Smooth muscle cell (in vitro differentiated cells): ENCODE measurements around the gene HPSE2. TPM values are rescaled to one million over a fixed set of nuclear protein-coding genes. Genes with fewer than 3 reads are reported as not detected.
"Not testable (repeated sequence)": the region's sequence is repeated elsewhere in the genome, so short reads cannot be mapped to it uniquely, and the experiment has no call there.

Experiments
- DNase-seq: peaks from one replicate; lab custom pipeline; 2025; ENCODE audit not compliant: unreplicated experiment; lab: John Stamatoyannopoulos, UW
- H2AFZ ChIP-seq: fragments of 200-600 bp; sonication (generic); 2 replicates; pipeline ENCODE4 v1.6.0; 2016; ENCODE audit warnings: antibody characterized with exemption, low read depth, mild to moderate bottlenecking
- H3F3A ChIP-seq: fragments of 200-600 bp; sonication (generic); 2 replicates; pipeline ENCODE4 v1.6.0; 2017; ENCODE audit warnings: antibody characterized with exemption, low read depth
- H3K27ac ChIP-seq: fragments of 200-600 bp; sonication (generic); 2 replicates; pipeline ENCODE4 v1.5.1; 2016; ENCODE audit warnings: low read depth, mild to moderate bottlenecking
- H3K27me3 ChIP-seq: fragments of 200-600 bp; sonication (generic); 2 replicates; pipeline ENCODE4 v1.6.1; 2016; ENCODE audit warnings: low read depth, mild to moderate bottlenecking
- H3K36me3 ChIP-seq: fragments of 200-600 bp; sonication (generic); 2 replicates; pipeline ENCODE4 v1.5.1; 2016; ENCODE audit warnings: low read depth
- H3K4me1 ChIP-seq: fragments of 200-600 bp; sonication (generic); 2 replicates; pipeline ENCODE4 v1.5.1; 2016; ENCODE audit warnings: low read depth
- H3K4me2 ChIP-seq: fragments of 200-600 bp; sonication (generic); 2 replicates; pipeline ENCODE4 v1.6.0; 2016; ENCODE audit warnings: mild to moderate bottlenecking
- H3K4me3 ChIP-seq: fragments of 200-600 bp; sonication (generic); 2 replicates; pipeline ENCODE4 v1.5.1; 2016; ENCODE audit warnings: mild to moderate bottlenecking
- H3K79me2 ChIP-seq: fragments of 200-600 bp; sonication (generic); 2 replicates; pipeline ENCODE4 v1.6.0; 2016; ENCODE audit warnings: low read depth, mild to moderate bottlenecking
- H3K9ac ChIP-seq: fragments of 200-600 bp; sonication (generic); 2 replicates; pipeline ENCODE4 v1.6.0; 2016; ENCODE audit warnings: low read depth
- H3K9me3 ChIP-seq: fragments of 200-600 bp; sonication (generic); replicated peaks from 2 replicates; pipeline ENCODE4 v1.5.1; 2016; ENCODE audit warnings: low read depth
- H4K20me1 ChIP-seq: fragments of 200-600 bp; sonication (generic); 2 replicates; pipeline ENCODE4 v1.6.0; 2016; ENCODE audit warnings: low read depth
- WGBS: methylation state at CpG from one replicate; pipeline ENCODE4 v1.1.7; 2016; ENCODE audit warnings: low lambda C conversion rate; 5-methylcytosine and 5-hydroxymethylcytosine counted together
- polyA plus RNA-seq: library from polyadenylated mRNA; unstranded; fragments of >200 nt; fragmentation: Nextera tagmentation; extraction: Ambion mirVana; gene quantifications from 2 replicates; pipeline ENCODE4 v1.2.1, GENCODE V29; 2016
- total RNA-seq: library from RNA; depleted of rRNA; stranded (reverse); fragments of >200 nt; gene quantifications from 2 replicates; pipeline ENCODE4 v1.2.3, GENCODE V29; 2014
- TF ChIP-seq, protein P1 (sequence below): fragments of 200-600 bp; sonication (generic); IDR thresholded peaks from 2 replicates; pipeline ENCODE4 v1.5.1; 2017; ENCODE audit warnings: borderline replicate concordance, mild to moderate bottlenecking, antibody characterized with exemption; ENCODE audit not compliant: insufficient read depth, poor library complexity, severe bottlenecking

Gene HPSE2
- total and polyA plus RNA-seq, 2 experiments from 2014 or later: 0.13 TPM; not detected in 1

DNA sequence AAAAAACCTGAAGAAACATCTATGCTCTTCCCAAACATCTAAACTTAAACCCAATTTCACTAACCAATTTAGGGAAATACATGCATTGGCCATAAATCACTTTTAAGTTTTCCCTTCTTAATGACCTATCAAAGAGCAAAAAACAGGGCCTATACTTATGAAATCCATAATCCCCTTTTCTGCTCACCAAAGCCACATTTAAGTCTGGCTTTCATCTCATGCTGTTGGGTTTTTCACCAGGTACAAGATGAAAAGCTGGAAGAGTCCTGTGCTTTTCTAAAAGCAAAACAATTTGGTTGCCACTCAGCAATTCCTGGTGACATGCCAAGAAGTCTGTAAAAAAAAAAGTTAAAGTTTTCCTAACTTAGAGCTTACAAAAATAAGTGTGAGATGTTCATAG is 92.6 kb downstream of the HPSE2 start:
- no peak overlapping the region for H3K4me2 ChIP-seq
- no peaks in the 10 kb centered on the region for H3F3A ChIP-seq
- H3K27ac ChIP-seq: no peak overlapping the region
- H3K4me1 ChIP-seq: no peaks in the 10 kb centered on the region
- no peak overlapping the region for H3K4me3 ChIP-seq
- no peak overlapping the region for H3K9ac ChIP-seq
- no peak for DNase-seq
- no peaks in the 10 kb centered on the region for H3K79me2 ChIP-seq
- H2AFZ ChIP-seq: no peak overlapping the region
- no peaks in the 10 kb centered on the region for H3K36me3 ChIP-seq
- H3K9me3 ChIP-seq: no peaks in the 10 kb centered on the region
- H4K20me1 ChIP-seq: no peaks in the 10 kb centered on the region
- no peaks in the 10 kb centered on the region for H3K27me3 ChIP-seq
- TF ChIP-seq, protein P1, sequence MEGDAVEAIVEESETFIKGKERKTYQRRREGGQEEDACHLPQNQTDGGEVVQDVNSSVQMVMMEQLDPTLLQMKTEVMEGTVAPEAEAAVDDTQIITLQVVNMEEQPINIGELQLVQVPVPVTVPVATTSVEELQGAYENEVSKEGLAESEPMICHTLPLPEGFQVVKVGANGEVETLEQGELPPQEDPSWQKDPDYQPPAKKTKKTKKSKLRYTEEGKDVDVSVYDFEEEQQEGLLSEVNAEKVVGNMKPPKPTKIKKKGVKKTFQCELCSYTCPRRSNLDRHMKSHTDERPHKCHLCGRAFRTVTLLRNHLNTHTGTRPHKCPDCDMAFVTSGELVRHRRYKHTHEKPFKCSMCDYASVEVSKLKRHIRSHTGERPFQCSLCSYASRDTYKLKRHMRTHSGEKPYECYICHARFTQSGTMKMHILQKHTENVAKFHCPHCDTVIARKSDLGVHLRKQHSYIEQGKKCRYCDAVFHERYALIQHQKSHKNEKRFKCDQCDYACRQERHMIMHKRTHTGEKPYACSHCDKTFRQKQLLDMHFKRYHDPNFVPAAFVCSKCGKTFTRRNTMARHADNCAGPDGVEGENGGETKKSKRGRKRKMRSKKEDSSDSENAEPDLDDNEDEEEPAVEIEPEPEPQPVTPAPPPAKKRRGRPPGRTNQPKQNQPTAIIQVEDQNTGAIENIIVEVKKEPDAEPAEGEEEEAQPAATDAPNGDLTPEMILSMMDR: no peak

DNA sequence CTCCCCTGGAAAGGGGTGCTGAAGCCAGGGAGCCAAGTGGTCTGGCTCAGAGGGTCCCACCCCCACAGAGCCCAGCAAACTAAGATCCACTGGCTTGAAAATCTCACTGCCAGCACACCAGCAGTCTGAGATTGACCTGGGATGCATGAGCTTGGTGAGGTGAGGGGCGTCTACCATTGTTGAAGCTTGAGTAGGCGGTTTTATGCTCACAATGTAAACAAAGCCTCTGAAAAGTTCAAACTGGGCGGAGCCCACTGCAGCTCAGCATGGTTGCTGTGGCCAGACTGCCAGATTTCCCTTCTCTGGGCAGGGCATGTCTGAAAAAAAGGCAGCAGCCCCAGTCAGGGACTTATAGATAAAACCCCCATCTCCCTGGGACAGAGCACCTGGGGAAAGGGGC is 102.8 kb downstream of the HPSE2 start:
- not testable (repeated sequence) for H3K9ac ChIP-seq, H3F3A ChIP-seq, H3K9me3 ChIP-seq, DNase-seq, H3K79me2 ChIP-seq, H3K27ac ChIP-seq, H3K4me2 ChIP-seq, H3K36me3 ChIP-seq, H3K4me3 ChIP-seq, H3K4me1 ChIP-seq, H4K20me1 ChIP-seq, H3K27me3 ChIP-seq, H2AFZ ChIP-seq
- WGBS: 65% methylated on average over 3 of the region's 3 CpGs

- H3K36me3 ChIP-seq: no peaks in the 10 kb centered on the region
- WGBS: 74% methylated on average over 3 of the region's 3 CpGs
- no peaks in the 10 kb centered on the region for H3K27me3 ChIP-seq
- H3K79me2 ChIP-seq: no peaks in the 10 kb centered on the region
- DNase-seq: no peak
- no peak overlapping the region for H3K4me2 ChIP-seq
- H2AFZ ChIP-seq: no peak overlapping the region
- H3K9ac ChIP-seq: no peak overlapping the region
- no peaks in the 10 kb centered on the region for H3F3A ChIP-seq
- no peaks in the 10 kb centered on the region for H3K4me1 ChIP-seq
- no peaks in the 10 kb centered on the region for H3K9me3 ChIP-seq
- no peak overlapping the region for H3K27ac ChIP-seq
- no peak overlapping the region for H3K4me3 ChIP-seq
- no peaks in the 10 kb centered on the region for H4K20me1 ChIP-seq
- TF ChIP-seq, protein P1: no peak
Observed at GRCh38 chr10:99125879-99126278, 109.8 kb downstream of the HPSE2 start.

- no peak overlapping the region for H3K4me2 ChIP-seq
- H3K27me3 ChIP-seq: no peaks in the 10 kb centered on the region
- no peaks in the 10 kb centered on the region for H4K20me1 ChIP-seq
- H3K9me3 ChIP-seq: no peaks in the 10 kb centered on the region
- no peak overlapping the region for H3K9ac ChIP-seq
- TF ChIP-seq, protein P1: no peak
- no peaks in the 10 kb centered on the region for H3F3A ChIP-seq
- no peaks in the 10 kb centered on the region for H3K79me2 ChIP-seq
- H3K27ac ChIP-seq: no peak overlapping the region
- no peaks in the 10 kb centered on the region for H3K4me1 ChIP-seq
- no peak overlapping the region for H2AFZ ChIP-seq
- DNase-seq: no peak
- 86% methylated on average over 1 of the region's 1 CpG for WGBS
- no peaks in the 10 kb centered on the region for H3K36me3 ChIP-seq
- H3K4me3 ChIP-seq: no peak overlapping the region
Observed at GRCh38 chr10:99124376-99124775, 111.3 kb downstream of the HPSE2 start.
